Large intestine (tissue), 3 donors: Measurements from ENCODE around the gene BAG1. TPM values are rescaled to one million over a fixed set of nuclear protein-coding genes. Genes with fewer than 3 reads are reported as not detected.

Experiments used
- DNase-seq, 2 donors: peaks; one replicate each; pipeline versions ENCODE4 v3.0.0 to v3.0.0-alpha.2; 2013
- H3K27ac ChIP-seq: one replicate; pipeline ENCODE4 v1.5.1; 2013; ENCODE audit warnings: low read length
- H3K27me3 ChIP-seq: 2 replicates; pipeline ENCODE4 v1.6.1; 2013; ENCODE audit warnings: low read length; ENCODE audit not compliant: control insufficient read depth, insufficient read depth
- H3K36me3 ChIP-seq: 2 replicates; pipeline ENCODE4 v1.6.1; 2013; ENCODE audit warnings: low read length; ENCODE audit not compliant: control insufficient read depth, insufficient read depth
- H3K4me1 ChIP-seq: one replicate; pipeline ENCODE4 v1.6.1; 2013; ENCODE audit warnings: low read length; ENCODE audit not compliant: control insufficient read depth, insufficient read depth
- H3K4me3 ChIP-seq: one replicate; pipeline ENCODE4 v1.5.1; 2013; ENCODE audit warnings: low read length
- H3K9me3 ChIP-seq: one replicate; pipeline ENCODE4 v1.6.1; 2013; ENCODE audit warnings: mild to moderate bottlenecking, low read depth, low read length, moderate library complexity; ENCODE audit not compliant: control insufficient read depth
- WGBS: methylation state at CpG from one replicate; pipeline ENCODE4 v1.1.5; 2013; ENCODE audit warnings: low lambda C conversion rate; ENCODE audit not compliant: insufficient coverage; 5-methylcytosine and 5-hydroxymethylcytosine counted together
- polyA plus RNA-seq: library from polyadenylated mRNA; unstranded; fragments of 120-200 nt; gene quantifications from one replicate; pipeline ENCODE4 v1.2.1, GENCODE V29; 2013

The BAG1 gene
- polyA plus RNA-seq, 1 donor, result 72.9 TPM

- WGBS, result no CpG with 5 or more reads among the region's 25 CpGs
- H3K36me3 ChIP-seq, result peaks cover 37% of the 10 kb centered on the region
- H3K9me3 ChIP-seq, result no peaks in the 10 kb centered on the region
- peak overlapping the region; percentile 51 for H3K27ac ChIP-seq
- DNase-seq, result peak in 1 of 2 donors; percentile 35
- peak overlapping the region; percentile 75 for H3K4me3 ChIP-seq
- no peaks in the 10 kb centered on the region for H3K27me3 ChIP-seq
- peaks cover 7% of the 10 kb centered on the region for H3K4me1 ChIP-seq
Observed at GRCh38 chr9:33263131-33264002, 1.1 kb downstream of the BAG1 start.

DNA sequence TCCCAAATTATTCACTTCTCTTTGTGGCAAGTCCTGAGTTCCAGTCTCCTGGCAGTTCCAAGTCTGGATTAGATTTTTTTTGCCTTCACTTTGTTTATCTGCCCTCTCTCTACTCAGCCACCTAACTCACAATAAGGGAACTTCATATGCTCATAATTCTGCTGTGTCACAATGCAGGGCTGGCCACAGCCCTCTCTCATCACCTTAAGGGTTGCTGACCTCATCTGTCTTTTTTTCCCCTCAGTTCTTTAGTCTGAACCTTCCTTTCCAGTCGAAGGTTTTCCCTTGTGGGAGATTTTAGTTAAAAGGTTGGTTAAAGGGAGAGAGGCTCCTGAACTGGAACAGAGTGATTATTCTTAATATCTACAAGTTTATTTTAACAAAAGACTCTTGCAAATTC, 4.1 kb downstream of the BAG1 start:
- DNase-seq, result no peak
- Histone ChIP-seq H3K4me1 (no peaks in the 10 kb centered on the region), H3K36me3 (peaks cover 51% of the 10 kb centered on the region), H3K27ac (no peak overlapping the region), H3K4me3 (no peak overlapping the region), H3K27me3 (no peaks in the 10 kb centered on the region), H3K9me3 (no peaks in the 10 kb centered on the region)
- 100% methylated on average over 1 of the region's 1 CpG for WGBS

DNA sequence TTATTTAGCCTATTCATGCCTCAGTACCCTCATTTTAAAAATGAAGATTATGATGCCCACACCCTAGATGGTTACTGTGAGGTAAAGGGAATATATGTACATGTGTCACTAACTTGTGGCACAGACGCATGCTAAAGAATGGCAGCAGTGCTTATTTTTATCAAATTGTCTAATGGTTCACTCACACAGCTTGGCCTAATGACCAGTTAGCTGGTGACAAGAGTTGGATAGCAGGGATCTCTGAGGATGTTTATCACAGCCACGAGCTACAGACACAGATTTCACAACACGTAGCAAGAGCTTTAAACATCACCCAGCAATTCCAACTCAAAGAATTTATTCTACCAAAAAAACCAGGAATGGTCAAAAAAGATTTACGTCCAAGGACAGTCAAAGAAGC, 7.2 kb downstream of the BAG1 start:
- DNase-seq, result no peak
- Histone ChIP-seq H3K4me1 (peaks cover 8% of the 10 kb centered on the region), H3K36me3 (peaks cover 79% of the 10 kb centered on the region), H3K9me3 (no peaks in the 10 kb centered on the region), H3K4me3 (no peak overlapping the region), H3K27ac (no peak overlapping the region), H3K27me3 (no peaks in the 10 kb centered on the region)
- 90% methylated on average over 2 of the region's 4 CpGs for WGBS

- no peak for DNase-seq
- no peak overlapping the region for H3K4me3 ChIP-seq
- no CpG with 5 or more reads among the region's 2 CpGs for WGBS
- no peaks in the 10 kb centered on the region for H3K9me3 ChIP-seq
- peaks cover 8% of the 10 kb centered on the region for H3K4me1 ChIP-seq
- peaks cover 73% of the 10 kb centered on the region for H3K36me3 ChIP-seq
- no peak overlapping the region for H3K27ac ChIP-seq
- no peaks in the 10 kb centered on the region for H3K27me3 ChIP-seq
Observed at GRCh38 chr9:33256236-33256635, 8.3 kb downstream of the BAG1 start.

GRCh38 chr9:33255471-33255870, 9.0 kb downstream of the BAG1 start:
- H3K4me1 ChIP-seq, result peaks cover 8% of the 10 kb centered on the region
- H3K9me3 ChIP-seq, result no peaks in the 10 kb centered on the region
- 100% methylated on average over 1 of the region's 4 CpGs for WGBS
- DNase-seq, result no peak
- H3K36me3 ChIP-seq, result peaks cover 67% of the 10 kb centered on the region
- no peak overlapping the region for H3K4me3 ChIP-seq
- H3K27ac ChIP-seq, result no peak overlapping the region
- no peaks in the 10 kb centered on the region for H3K27me3 ChIP-seq

GRCh38 chr9:33255014-33255413, 9.5 kb downstream of the BAG1 start:
- WGBS, result no CpG with 5 or more reads among the region's 8 CpGs
- no peak overlapping the region for H3K4me3 ChIP-seq
- H3K4me1 ChIP-seq, result peaks cover 8% of the 10 kb centered on the region
- H3K9me3 ChIP-seq, result no peaks in the 10 kb centered on the region
- H3K36me3 ChIP-seq, result peaks cover 64% of the 10 kb centered on the region
- H3K27ac ChIP-seq, result no peak overlapping the region
- DNase-seq, result no peak
- H3K27me3 ChIP-seq, result no peaks in the 10 kb centered on the region

GRCh38 chr9:33254211-33254610, 10.3 kb downstream of the BAG1 start:
- Histone ChIP-seq H3K27me3 (no peaks in the 10 kb centered on the region), H3K36me3 (peaks cover 62% of the 10 kb centered on the region), H3K4me3 (no peak overlapping the region), H3K27ac (no peak overlapping the region), H3K9me3 (no peaks in the 10 kb centered on the region), H3K4me1 (peaks cover 8% of the 10 kb centered on the region)
- 100% methylated on average over 1 of the region's 4 CpGs for WGBS
- no peak for DNase-seq

DNA sequence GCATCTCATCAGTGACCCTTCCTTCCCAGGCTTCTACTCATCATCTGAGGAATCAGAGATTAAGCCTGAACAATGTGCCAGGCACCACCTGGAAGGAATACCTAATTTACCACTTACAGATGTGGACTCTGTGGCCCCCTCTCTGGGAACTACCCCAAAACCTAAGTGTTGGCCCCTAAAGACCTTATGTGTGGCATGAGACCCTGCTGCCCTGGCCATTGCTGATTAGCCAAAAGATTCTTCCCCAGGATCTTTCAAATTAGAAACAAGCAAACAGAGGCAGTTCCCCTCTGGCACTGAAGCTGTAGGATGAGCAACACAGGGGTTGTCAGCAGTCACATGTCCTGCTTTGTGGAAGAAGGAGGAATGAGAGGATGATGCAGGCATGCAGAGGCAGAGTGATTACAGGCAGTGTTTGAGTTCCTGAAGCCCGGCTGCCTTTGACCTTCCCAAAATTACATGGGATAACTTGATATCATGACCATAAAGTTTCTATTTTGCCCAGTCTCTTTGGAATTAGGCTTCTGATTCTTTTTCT, 14.0 kb downstream of the BAG1 start:
- 100% methylated on average over 1 of the region's 1 CpG for WGBS
- Histone ChIP-seq H3K4me1 (peaks cover 8% of the 10 kb centered on the region), H3K36me3 (peaks cover 46% of the 10 kb centered on the region), H3K9me3 (no peaks in the 10 kb centered on the region), H3K27ac (no peak overlapping the region), H3K27me3 (no peaks in the 10 kb centered on the region), H3K4me3 (no peak overlapping the region)
- DNase-seq, result no peak

DNA sequence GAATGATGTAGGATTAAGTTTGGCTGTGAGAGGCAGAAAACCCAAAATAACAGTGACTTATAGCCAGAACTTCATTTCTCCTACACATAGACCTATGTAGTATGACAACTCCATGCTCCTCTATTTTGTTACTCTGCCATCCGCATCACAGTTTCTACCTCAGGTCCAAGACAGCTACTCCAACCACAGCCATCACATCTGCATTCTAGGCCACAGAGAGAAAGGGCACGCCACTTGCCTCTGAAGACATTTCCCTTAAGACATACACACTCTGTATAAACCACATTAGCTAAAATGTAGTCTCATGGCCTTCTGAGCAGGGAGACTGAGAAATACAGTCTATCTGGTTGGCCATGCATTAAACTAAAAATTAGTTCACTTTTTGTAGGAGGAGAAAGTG, 14.5 kb downstream of the BAG1 start:
- no peak overlapping the region for H3K27ac ChIP-seq
- peaks cover 8% of the 10 kb centered on the region for H3K4me1 ChIP-seq
- H3K9me3 ChIP-seq, result no peaks in the 10 kb centered on the region
- peaks cover 40% of the 10 kb centered on the region for H3K36me3 ChIP-seq
- DNase-seq, result no peak
- no peak overlapping the region for H3K4me3 ChIP-seq
- H3K27me3 ChIP-seq, result no peaks in the 10 kb centered on the region
- WGBS, result no CpG with 5 or more reads among the region's 2 CpGs

- no peak overlapping the region for H3K27ac ChIP-seq
- H3K4me1 ChIP-seq, result peaks cover 8% of the 10 kb centered on the region
- H3K4me3 ChIP-seq, result no peak overlapping the region
- no peaks in the 10 kb centered on the region for H3K9me3 ChIP-seq
- DNase-seq, result no peak
- H3K36me3 ChIP-seq, result peaks cover 32% of the 10 kb centered on the region
- no peaks in the 10 kb centered on the region for H3K27me3 ChIP-seq
- no CpG with 5 or more reads among the region's 6 CpGs for WGBS
Observed at GRCh38 chr9:33249087-33249658, 15.3 kb downstream of the BAG1 start.
